ENCODE measurements around the gene LY9. TPM values are rescaled to one million over a fixed set of nuclear protein-coding genes. Genes with fewer than 3 reads are reported as not detected.
A peak's percentile ranks its signal among the peaks of the same experiment; 100 is the strongest.
"Not testable (repeated sequence)": the region's sequence is repeated elsewhere in the genome, so short reads cannot be mapped to it uniquely, and the experiment has no call there.

Gene LY9
- total RNA-seq, 1 donor = not detected

DNA sequence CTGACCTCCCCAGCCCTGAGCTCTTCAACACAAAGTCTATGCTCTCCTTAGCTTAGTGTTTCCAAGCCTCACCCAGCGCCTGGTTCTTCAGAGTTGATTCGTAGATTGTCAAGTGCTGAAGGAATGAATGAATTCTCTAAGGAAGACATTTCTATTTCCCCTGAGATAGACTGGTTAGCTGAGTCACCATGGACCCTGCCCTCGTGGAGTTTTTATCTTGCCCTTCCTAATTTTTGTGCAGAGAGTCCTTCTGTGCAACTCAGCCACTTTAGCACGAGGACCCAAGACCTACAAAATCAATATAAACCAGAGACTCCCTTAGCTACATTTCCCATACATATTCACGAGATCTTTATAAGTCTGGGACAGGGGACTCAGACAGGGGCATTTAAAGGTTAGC lies 69.4 kb downstream of the LY9 start:
- H3K4me3 ChIP-seq (ENCODE audit: low read depth, low read length) = no peak overlapping the region
- DNase-seq (ENCODE audit: low read depth) = no peak
- TF ChIP-seq, protein P1, sequence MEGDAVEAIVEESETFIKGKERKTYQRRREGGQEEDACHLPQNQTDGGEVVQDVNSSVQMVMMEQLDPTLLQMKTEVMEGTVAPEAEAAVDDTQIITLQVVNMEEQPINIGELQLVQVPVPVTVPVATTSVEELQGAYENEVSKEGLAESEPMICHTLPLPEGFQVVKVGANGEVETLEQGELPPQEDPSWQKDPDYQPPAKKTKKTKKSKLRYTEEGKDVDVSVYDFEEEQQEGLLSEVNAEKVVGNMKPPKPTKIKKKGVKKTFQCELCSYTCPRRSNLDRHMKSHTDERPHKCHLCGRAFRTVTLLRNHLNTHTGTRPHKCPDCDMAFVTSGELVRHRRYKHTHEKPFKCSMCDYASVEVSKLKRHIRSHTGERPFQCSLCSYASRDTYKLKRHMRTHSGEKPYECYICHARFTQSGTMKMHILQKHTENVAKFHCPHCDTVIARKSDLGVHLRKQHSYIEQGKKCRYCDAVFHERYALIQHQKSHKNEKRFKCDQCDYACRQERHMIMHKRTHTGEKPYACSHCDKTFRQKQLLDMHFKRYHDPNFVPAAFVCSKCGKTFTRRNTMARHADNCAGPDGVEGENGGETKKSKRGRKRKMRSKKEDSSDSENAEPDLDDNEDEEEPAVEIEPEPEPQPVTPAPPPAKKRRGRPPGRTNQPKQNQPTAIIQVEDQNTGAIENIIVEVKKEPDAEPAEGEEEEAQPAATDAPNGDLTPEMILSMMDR (IDR thresholded peaks at IDR 0.05; ENCODE audit: insufficient read depth, low read depth, low read length) = no peak

DNA sequence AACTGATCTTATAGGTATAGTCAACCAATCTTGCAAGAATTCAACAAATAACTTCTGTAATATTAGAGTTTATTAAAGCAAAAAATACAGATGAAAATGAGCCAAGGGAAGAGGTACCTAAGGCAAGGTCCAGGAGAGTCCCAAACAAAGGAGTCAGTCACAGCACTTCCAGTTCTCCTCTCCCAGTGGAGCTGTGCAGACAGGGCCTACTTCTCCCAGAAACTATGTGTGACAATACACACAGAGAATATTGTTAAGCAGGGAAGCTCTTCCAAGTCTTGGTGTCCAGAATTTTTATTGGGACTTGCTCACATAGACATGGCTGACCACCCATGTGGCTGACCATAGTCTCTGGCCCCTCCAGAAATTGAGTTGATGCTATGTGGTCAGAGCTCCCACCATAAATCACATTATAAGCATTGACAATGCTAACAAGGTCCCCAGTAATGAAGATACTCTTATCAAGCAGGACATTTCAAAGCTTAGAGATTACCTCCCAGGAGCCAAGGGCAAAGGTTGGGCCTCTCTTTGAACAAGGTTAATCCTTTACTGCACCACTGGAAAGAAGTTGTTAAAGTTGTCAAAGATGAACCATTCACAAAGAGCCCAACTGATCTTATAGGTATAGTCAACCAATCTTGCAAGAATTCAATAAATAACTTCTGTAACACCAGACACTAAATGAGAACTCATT lies 70.2 kb downstream of the LY9 start:
- peak; percentile 26 for DNase-seq (ENCODE audit: low read depth)
- no peak overlapping the region for H3K4me3 ChIP-seq (ENCODE audit: low read depth, low read length)
- TF ChIP-seq, protein P1 (IDR thresholded peaks at IDR 0.05; ENCODE audit: insufficient read depth, low read depth, low read length) = no peak

DNA sequence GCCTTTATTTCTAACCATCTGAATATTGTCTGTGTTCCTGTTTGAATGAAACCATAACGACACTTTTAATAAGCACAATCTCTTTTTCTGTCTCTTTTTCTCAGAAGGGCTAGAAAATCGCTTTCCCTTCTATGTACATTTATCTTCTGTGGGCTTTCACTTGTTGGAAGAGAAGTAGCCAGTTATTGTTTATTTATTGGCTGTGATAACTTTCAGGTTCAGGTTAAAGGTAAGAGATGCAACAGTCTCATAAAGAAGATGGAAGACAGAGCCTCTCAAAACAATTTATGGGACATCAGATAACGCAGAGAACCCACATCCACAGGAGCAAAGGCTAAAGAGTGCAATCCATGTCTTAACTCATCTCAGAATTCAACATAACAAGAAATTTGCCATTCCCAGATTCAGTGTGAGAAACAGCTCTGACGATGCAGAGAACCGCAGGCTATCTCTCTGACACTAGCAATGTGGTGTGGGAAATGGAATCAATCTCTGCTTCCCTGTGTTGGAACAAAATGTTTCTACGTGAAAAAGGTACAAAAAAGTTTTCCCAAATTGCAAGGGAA lies 70.8 kb downstream of the LY9 start:
- peak; percentile 83 for DNase-seq (ENCODE audit: low read depth)
- no peak overlapping the region for H3K4me3 ChIP-seq (ENCODE audit: low read depth, low read length)
- TF ChIP-seq, protein P1 (IDR thresholded peaks at IDR 0.05; ENCODE audit: insufficient read depth, low read depth, low read length) = no peak

DNA sequence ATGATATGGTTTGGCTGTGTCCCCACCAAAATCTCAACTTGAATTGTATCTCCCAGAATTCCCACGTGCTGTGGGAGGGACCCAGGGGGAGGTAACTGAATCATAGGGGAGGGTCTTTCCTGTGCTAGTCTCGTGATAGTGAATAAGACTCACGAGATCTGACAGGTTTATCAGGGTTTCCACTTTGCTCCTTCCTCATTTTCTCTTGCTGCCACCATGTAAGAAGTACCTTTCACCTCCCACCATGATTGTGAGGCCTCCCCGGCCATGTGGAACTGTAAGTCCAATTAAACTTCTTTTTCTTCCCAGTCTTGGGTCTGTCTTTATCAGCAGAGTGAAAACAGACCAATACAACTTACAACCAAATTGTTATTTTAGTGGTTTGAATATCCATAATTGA lies 71.7 kb downstream of the LY9 start:
- not testable (repeated sequence) for DNase-seq (ENCODE audit: low read depth); H3K4me3 ChIP-seq (ENCODE audit: low read depth, low read length)

DNA sequence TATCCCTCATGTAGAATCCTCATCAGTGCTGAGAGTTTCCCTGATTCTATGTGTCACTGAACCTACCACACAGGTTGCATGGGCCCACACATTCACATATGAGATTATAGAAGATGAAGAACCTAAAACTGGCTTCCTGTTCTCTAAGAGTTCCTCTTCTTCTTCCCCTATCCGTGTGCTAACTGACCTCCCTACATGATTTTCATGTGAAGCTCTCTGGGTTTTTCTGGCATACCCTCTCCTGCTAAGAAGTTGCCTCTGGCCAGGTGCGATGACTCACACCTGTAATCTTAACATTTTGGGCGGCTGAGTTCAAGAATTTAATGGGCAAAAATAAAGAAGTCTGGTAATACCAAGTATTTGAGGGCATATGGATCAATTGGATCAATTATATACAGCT lies 72.2 kb downstream of the LY9 start:
- no peak overlapping the region for H3K4me3 ChIP-seq (ENCODE audit: low read depth, low read length)
- TF ChIP-seq, protein P1 (IDR thresholded peaks at IDR 0.05; ENCODE audit: insufficient read depth, low read depth, low read length) = no peak
- no peak for DNase-seq (ENCODE audit: low read depth)

DNA sequence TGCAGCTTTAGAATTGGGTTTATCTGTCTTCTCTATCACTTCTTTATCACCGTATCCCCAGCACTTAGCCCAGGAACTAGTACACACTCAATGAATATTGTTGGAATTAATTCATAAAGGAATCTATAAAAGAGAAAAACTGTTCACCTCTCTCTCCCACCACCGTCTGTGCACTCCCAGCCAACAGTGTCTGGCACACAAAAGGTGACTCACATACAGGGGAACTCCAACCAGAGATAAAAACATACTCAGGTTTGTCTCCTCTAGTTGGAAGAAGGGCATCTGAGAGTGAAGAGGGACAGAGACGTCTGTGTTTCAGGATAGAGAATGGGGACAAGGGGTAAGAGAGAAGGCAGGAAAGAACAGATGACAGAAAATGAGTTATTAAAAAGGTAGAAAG lies 79.0 kb downstream of the LY9 start:
- H3K4me3 ChIP-seq (ENCODE audit: low read depth, low read length) = no peak overlapping the region
- no peak for DNase-seq (ENCODE audit: low read depth)
- TF ChIP-seq, protein P1 (IDR thresholded peaks at IDR 0.05; ENCODE audit: insufficient read depth, low read depth, low read length) = no peak

DNA sequence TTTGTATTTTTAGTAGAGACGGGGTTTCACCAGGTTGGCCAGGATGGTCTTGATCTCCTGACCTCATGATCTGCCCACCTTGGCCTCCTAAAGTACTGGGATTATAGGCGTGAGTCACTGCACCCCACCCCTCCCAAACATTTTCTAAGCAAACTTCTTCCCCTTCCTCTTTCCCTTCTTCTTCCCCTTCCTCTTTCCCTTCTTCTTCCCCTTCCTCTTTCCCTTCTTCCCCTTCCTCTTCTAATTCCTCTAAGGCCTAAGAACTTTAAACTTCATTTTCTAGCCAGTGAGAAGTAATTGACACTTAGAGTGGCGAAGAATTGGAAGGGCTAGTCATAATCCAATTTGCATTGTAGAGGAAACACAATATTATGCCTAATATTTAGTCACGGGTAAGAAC lies 79.6 kb downstream of the LY9 start:
- H3K4me3 ChIP-seq (ENCODE audit: low read depth, low read length); DNase-seq (ENCODE audit: low read depth): not testable (repeated sequence)

DNA sequence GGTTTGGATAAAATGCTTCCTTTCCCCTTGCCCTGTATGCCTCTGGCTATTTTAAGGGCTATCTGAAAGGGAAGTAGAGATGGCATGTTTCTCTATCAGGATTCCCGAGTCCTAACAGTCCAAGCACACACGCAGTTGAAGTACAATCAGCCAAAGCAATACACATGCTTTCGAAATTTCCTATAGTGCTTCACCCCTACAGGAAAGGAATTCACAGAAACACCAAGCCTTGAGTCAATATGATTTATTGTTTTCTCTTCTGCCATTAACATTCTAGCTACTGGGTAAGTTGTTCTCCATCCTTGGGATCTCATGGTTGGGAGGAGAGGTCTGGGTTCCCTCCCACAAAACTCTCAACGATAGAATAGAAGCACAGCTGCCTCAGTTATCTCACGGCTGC lies 80.3 kb downstream of the LY9 start:
- no peak for DNase-seq (ENCODE audit: low read depth)
- no peak overlapping the region for H3K4me3 ChIP-seq (ENCODE audit: low read depth, low read length)
- TF ChIP-seq, protein P1 (IDR thresholded peaks at IDR 0.05; ENCODE audit: insufficient read depth, low read depth, low read length) = no peak
